Measurements from ENCODE around the gene EVC. TPM values are rescaled to one million over a fixed set of nuclear protein-coding genes. Genes with fewer than 3 reads are reported as not detected.

Gene EVC
- total RNA-seq, 1 experiment from 2014 or later: not detected

DNA sequence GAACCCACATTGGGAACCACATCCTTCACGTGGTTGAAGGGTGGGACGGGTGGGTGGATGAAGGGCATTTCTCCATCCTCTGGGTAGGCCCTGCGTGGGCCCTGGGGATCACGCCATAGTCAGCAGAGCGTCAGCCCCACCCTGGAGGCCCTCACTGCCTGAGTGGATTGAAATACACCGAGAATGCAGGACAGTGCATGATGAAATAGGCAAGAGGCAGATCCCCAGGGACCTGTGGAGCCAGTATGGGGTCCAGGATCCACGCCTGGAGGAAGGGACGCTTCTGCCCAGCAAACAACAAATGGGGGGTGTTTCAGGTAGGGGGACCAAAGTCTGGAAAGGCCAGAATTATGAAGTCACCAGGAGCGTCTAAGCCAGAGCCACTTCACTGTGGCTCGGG lies 19.4 kb downstream of the EVC start:
- no peak overlapping the region for H3K27ac Mint-ChIP-seq (ENCODE audit: unreplicated experiment)
- no peaks in the 10 kb centered on the region for H3K4me1 ChIP-seq
- H3K27me3 ChIP-seq (replicated peaks; ENCODE audit: control insufficient read depth, insufficient read depth, low read length): no peaks in the 10 kb centered on the region
- intact Hi-C loops (cut with micrococcal nuclease; ENCODE audit: unreplicated experiment): no loop called here
- peaks cover 4% of the 10 kb centered on the region for H3K27me3 Mint-ChIP-seq (ENCODE audit: insufficient read depth, unreplicated experiment)
- TF ChIP-seq, protein P1, sequence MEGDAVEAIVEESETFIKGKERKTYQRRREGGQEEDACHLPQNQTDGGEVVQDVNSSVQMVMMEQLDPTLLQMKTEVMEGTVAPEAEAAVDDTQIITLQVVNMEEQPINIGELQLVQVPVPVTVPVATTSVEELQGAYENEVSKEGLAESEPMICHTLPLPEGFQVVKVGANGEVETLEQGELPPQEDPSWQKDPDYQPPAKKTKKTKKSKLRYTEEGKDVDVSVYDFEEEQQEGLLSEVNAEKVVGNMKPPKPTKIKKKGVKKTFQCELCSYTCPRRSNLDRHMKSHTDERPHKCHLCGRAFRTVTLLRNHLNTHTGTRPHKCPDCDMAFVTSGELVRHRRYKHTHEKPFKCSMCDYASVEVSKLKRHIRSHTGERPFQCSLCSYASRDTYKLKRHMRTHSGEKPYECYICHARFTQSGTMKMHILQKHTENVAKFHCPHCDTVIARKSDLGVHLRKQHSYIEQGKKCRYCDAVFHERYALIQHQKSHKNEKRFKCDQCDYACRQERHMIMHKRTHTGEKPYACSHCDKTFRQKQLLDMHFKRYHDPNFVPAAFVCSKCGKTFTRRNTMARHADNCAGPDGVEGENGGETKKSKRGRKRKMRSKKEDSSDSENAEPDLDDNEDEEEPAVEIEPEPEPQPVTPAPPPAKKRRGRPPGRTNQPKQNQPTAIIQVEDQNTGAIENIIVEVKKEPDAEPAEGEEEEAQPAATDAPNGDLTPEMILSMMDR (IDR thresholded peaks at IDR 0.05; ENCODE audit: insufficient read depth in 1 of 2, low read depth in 1 of 2, low read length in 1 of 2, severe bottlenecking in 1 of 2, unreplicated experiment in 1 of 2): no peak
- ChIA-PET POLR2A (no interaction called here), CTCF (interaction anchor here (0.6 kb wide), 1 partner anchor 53 kb away, joined by 4 read pairs; no protein-coding TSS in a partner anchor)
- H3K4me1 Mint-ChIP-seq (ENCODE audit: low read depth, unreplicated experiment): no peaks in the 10 kb centered on the region
- no peaks in the 10 kb centered on the region for H3K9me3 ChIP-seq
- no peak overlapping the region for H3K4me3 ChIP-seq (ENCODE audit: low read depth, low read length)
- no TSS peak for BruUV-seq (replicated peaks)
- H3K36me3 ChIP-seq (ENCODE audit: control insufficient read depth, insufficient read depth, low read length): no peaks in the 10 kb centered on the region
- no peaks in the 10 kb centered on the region for H3K36me3 Mint-ChIP-seq (ENCODE audit: insufficient read depth, unreplicated experiment)
- DNase-seq: no peak
- no peak overlapping the region for H3K4me3 Mint-ChIP-seq (ENCODE audit: unreplicated experiment)
- no peaks in the 10 kb centered on the region for H3K9me3 Mint-ChIP-seq (ENCODE audit: unreplicated experiment)

DNA sequence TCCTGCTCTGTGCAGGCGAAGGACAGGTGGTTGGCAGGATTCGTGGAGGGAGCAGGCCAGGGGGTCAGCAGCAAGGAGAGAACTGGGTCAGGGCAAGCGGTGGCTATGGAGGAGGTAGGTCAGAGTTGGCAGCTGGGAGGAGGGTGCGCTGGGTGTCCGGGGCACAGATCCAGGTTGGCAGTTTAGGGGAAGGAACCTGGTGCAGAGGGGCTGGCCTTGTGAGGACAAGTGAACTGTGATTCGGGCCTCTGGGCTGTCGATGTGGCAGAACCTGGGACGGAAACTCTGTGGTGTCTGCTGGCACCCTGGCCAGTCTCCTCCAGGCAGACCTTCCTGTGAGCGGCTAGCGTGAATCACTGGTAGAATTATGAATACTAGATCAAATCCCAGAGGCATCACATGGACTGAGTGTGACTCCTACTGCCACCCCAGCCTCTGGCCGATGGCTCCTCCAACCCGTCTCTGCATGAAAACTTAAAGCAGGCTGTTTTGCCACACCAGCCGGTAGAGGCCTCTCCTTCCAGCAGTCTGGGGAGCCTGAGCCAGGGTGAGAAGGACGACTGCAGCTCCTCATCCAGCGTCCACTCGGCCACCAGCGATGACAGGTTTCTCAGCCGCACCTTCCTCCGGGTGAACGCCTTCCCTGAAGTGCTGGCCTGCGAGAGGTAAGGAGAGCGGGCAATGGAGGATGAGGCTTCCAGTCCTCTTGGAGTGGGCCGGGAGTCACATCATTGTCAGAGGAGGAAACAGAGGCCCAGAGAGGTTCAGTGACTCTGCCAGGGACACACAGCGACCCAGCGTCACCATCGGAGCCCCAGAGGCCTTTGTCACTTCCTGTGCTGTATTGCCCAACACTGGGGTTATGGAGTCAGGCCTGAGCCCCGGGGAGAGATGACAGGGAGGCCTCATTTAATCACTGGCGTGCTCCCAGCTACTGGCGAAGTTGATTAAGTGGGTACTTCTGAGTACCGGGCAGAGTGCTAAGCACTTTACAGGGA lies 20.3 kb downstream of the EVC start:
- H3K36me3 ChIP-seq (ENCODE audit: control insufficient read depth, insufficient read depth, low read length): no peaks in the 10 kb centered on the region

DNA sequence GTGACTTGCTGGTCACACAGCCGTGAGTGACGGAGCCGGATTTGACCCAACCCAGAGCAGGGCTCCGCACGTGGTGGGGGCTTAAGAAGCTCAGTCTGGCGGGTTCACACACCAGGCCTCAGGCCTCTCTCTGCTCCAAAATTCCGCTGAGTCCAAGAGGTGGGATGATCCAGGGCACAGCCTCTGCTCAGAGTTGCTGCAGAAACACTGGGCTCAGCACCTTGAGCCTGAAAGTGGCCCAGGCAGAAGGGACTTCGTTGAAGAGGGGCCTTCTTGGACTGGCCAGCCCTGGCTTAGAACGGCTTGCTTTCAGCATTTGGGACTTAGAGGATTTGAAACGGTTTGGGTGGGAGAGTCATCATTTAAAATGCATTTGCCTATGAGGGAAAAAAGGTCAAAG lies 21.2 kb downstream of the EVC start:
- Histone ChIP-seq H3K36me3 (ENCODE audit: control insufficient read depth, insufficient read depth, low read length) (no peaks in the 10 kb centered on the region), H3K27me3 (replicated peaks; ENCODE audit: control insufficient read depth, insufficient read depth, low read length) (no peaks in the 10 kb centered on the region), H3K4me1 (no peaks in the 10 kb centered on the region), H3K9me3 (no peaks in the 10 kb centered on the region), H3K4me3 (ENCODE audit: low read depth, low read length) (no peak overlapping the region)
- intact Hi-C loops (cut with micrococcal nuclease; ENCODE audit: unreplicated experiment): no loop called here
- no peaks in the 10 kb centered on the region for H3K4me1 Mint-ChIP-seq (ENCODE audit: low read depth, unreplicated experiment)
- no peak for DNase-seq
- H3K27me3 Mint-ChIP-seq (ENCODE audit: insufficient read depth, unreplicated experiment): peaks cover 4% of the 10 kb centered on the region
- no peak overlapping the region for H3K4me3 Mint-ChIP-seq (ENCODE audit: unreplicated experiment)
- H3K36me3 Mint-ChIP-seq (ENCODE audit: insufficient read depth, unreplicated experiment): no peaks in the 10 kb centered on the region
- H3K9me3 Mint-ChIP-seq (ENCODE audit: unreplicated experiment): no peaks in the 10 kb centered on the region
- TF ChIP-seq, protein P1 (IDR thresholded peaks at IDR 0.05; ENCODE audit: insufficient read depth in 1 of 2, low read depth in 1 of 2, low read length in 1 of 2, severe bottlenecking in 1 of 2, unreplicated experiment in 1 of 2): no peak
- no TSS peak for BruUV-seq (replicated peaks)
- no peak overlapping the region for H3K27ac Mint-ChIP-seq (ENCODE audit: unreplicated experiment)
- POLR2A ChIA-PET: no interaction called here
- CTCF ChIA-PET: no interaction called here

More for the DNA sequence above, 20.3 kb downstream of the EVC start:
- no peaks in the 10 kb centered on the region for H3K36me3 Mint-ChIP-seq (ENCODE audit: insufficient read depth, unreplicated experiment)
- H3K4me1 Mint-ChIP-seq (ENCODE audit: low read depth, unreplicated experiment): no peaks in the 10 kb centered on the region
- ChIA-PET CTCF (no interaction called here), POLR2A (no interaction called here)
- Histone ChIP-seq H3K27me3 (replicated peaks; ENCODE audit: control insufficient read depth, insufficient read depth, low read length) (no peaks in the 10 kb centered on the region), H3K9me3 (no peaks in the 10 kb centered on the region), H3K4me3 (ENCODE audit: low read depth, low read length) (no peak overlapping the region), H3K4me1 (no peaks in the 10 kb centered on the region)
- peaks cover 4% of the 10 kb centered on the region for H3K27me3 Mint-ChIP-seq (ENCODE audit: insufficient read depth, unreplicated experiment)
- H3K9me3 Mint-ChIP-seq (ENCODE audit: unreplicated experiment): no peaks in the 10 kb centered on the region
- no peak overlapping the region for H3K4me3 Mint-ChIP-seq (ENCODE audit: unreplicated experiment)
- intact Hi-C loops (cut with micrococcal nuclease; ENCODE audit: unreplicated experiment): no loop called here
- BruUV-seq (replicated peaks): no TSS peak
- H3K27ac Mint-ChIP-seq (ENCODE audit: unreplicated experiment): no peak overlapping the region
- TF ChIP-seq, protein P1 (IDR thresholded peaks at IDR 0.05; ENCODE audit: insufficient read depth in 1 of 2, low read depth in 1 of 2, low read length in 1 of 2, severe bottlenecking in 1 of 2, unreplicated experiment in 1 of 2): no peak
- DNase-seq: no peak

Measured in Caco-2 (cell line).